CD8-positive, alpha-beta memory T cell (primary cell): ENCODE results near the gene SLC6A19. TPM values are rescaled to one million over a fixed set of nuclear protein-coding genes. Genes with fewer than 3 reads are reported as not detected.

Experiments used
- CTCF ChIA-PET: fragments of 350-600 bp; sonication (Branson Sonifier 250); formaldehyde crosslinking; loops from one replicate; lab custom pipeline; 2021; ENCODE audit warnings: antibody characterized with exemption; lab: Charles Lee
- POLR2A ChIA-PET: fragments of 350-600 bp; sonication (Branson Sonifier 250); formaldehyde crosslinking; loops from one replicate; lab custom pipeline; 2021; ENCODE audit warnings: antibody characterized with exemption; lab: Charles Lee
- DNase-seq, 5 donors: peaks; one replicate each; pipeline versions ENCODE4 v3.0.0 to v3.0.0-alpha.2; 2020 to 2022; ENCODE audit warnings: mixed read lengths in 1 of 5
- H3K27ac ChIP-seq: one replicate; pipeline ENCODE4 v1.7.0; 2013; ENCODE audit warnings: low read depth, mild to moderate bottlenecking, low read length, moderate library complexity
- H3K27me3 ChIP-seq: 2 replicates; pipeline ENCODE4 v1.7.0; 2013; ENCODE audit warnings: low read length, mild to moderate bottlenecking; ENCODE audit not compliant: insufficient read depth, poor library complexity, severe bottlenecking
- H3K36me3 ChIP-seq: 2 replicates; pipeline ENCODE4 v1.7.0; 2013; ENCODE audit warnings: mild to moderate bottlenecking, low read length, moderate library complexity; ENCODE audit not compliant: insufficient read depth
- H3K4me1 ChIP-seq: 2 replicates; pipeline ENCODE4 v1.7.0; 2013; ENCODE audit warnings: mild to moderate bottlenecking, low read length, moderate library complexity; ENCODE audit not compliant: insufficient read depth
- H3K4me3 ChIP-seq: 2 replicates; pipeline ENCODE4 v1.7.0; 2013; ENCODE audit warnings: mild to moderate bottlenecking, low read length
- H3K9me3 ChIP-seq: 2 replicates; pipeline ENCODE4 v1.7.0; 2013; ENCODE audit warnings: mild to moderate bottlenecking, low read length
- H3K27ac Mint-ChIP-seq, 8 donors: one replicate each; pipeline ENCODE4 v1.8.0; 2020 to 2021; ENCODE audit warnings: mixed read lengths in 8 of 8, mild to moderate bottlenecking in 6 of 8, inconsistent platforms in 3 of 8, moderate library complexity in 3 of 8
- H3K27me3 Mint-ChIP-seq, 2 donors: one replicate each; pipeline ENCODE4 v1.8.0; 2020 to 2021; ENCODE audit warnings: mixed read lengths in 2 of 2, mild to moderate bottlenecking in 1 of 2, moderate library complexity in 1 of 2
- H3K36me3 Mint-ChIP-seq, 3 donors: one replicate each; pipeline ENCODE4 v1.8.0; 2020 to 2021; ENCODE audit warnings: mixed read lengths in 3 of 3, inconsistent platforms in 1 of 3, mild to moderate bottlenecking in 1 of 3
- H3K4me1 Mint-ChIP-seq, 3 donors: one replicate each; pipeline ENCODE4 v1.8.0; 2020 to 2021; ENCODE audit warnings: mixed read lengths in 3 of 3, inconsistent platforms in 1 of 3, mild to moderate bottlenecking in 1 of 3
- H3K4me3 Mint-ChIP-seq, 7 donors: one replicate each; pipeline ENCODE4 v1.8.0; 2020 to 2021; ENCODE audit warnings: mixed read lengths in 7 of 7, mild to moderate bottlenecking in 6 of 7, moderate library complexity in 4 of 7, inconsistent platforms in 2 of 7
- H3K9me3 Mint-ChIP-seq, 5 donors: one replicate each; pipeline ENCODE4 v1.8.0; 2020 to 2022; ENCODE audit warnings: mixed read lengths in 5 of 5, mild to moderate bottlenecking in 3 of 5, moderate library complexity in 2 of 5, inconsistent platforms in 1 of 5
- polyA plus RNA-seq: library from polyadenylated mRNA; unstranded; fragments of 300-500 nt; fragmentation: Illumina TruSeq; gene quantifications from one replicate; pipeline ENCODE4 v1.2.3, GENCODE V29; 2021
- total RNA-seq, 2 experiments: library from RNA; stranded (reverse); gene quantifications; one replicate each; pipeline ENCODE4 v1.2.3, GENCODE V29; 2021

SLC6A19 gene
- total and polyA plus RNA-seq, 3 experiments from 2014 or later, result not detected

GRCh38 chr5:1217596-1218206 lies 16.3 kb downstream of the SLC6A19 start:
- Mint-ChIP-seq H3K36me3 (no peaks in the 10 kb centered on the region), H3K27me3 (peaks cover 0 to 13% of the 10 kb centered on the region in 2 donors), H3K4me3 (no peak overlapping the region), H3K9me3 (no peaks in the 10 kb centered on the region), H3K27ac (no peak overlapping the region), H3K4me1 (no peaks in the 10 kb centered on the region)
- CTCF ChIA-PET, result no interaction called here
- no peak overlapping the region for H3K4me3 ChIP-seq
- no peaks in the 10 kb centered on the region for H3K9me3 ChIP-seq
- H3K27ac ChIP-seq, result no peak overlapping the region
- DNase-seq, result no peak
- no peaks in the 10 kb centered on the region for H3K27me3 ChIP-seq
- H3K4me1 ChIP-seq, result no peaks in the 10 kb centered on the region
- POLR2A ChIA-PET, result no interaction called here
- H3K36me3 ChIP-seq, result no peaks in the 10 kb centered on the region

DNA sequence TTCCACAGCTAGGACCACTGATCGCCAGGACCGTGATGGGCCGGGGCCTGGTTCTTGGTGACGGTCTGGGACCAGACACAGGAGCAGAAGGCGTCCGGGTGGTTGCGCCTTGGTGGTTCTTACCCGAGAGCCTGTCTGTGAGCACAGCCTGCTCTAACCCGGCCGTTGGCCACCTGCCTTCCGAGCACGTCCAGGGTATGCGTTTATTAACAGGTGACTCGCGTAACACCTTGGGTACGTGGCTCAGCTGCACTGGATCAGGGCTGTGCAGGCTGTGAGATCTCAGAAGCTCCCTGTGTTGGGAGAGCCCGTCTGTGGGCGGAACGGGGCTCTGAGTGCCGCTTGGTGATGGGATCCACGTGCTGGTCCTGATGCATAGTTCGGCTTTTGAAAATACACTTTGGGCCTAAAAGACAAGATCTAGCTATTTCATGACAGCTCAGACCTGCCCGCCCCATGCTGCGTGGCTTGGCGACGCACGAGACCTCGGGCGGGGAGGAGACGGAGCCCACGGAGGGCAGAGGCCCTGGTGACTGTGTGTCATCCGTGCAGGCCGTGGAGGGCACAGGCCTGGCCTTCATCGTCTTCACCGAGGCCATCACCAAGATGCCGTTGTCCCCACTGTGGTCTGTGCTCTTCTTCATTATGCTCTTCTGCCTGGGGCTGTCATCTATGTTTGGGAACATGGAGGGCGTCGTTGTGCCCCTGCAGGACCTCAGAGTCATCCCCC lies 17.1 kb downstream of the SLC6A19 start:
- Histone ChIP-seq H3K4me3 (no peak overlapping the region), H3K4me1 (no peaks in the 10 kb centered on the region), H3K36me3 (no peaks in the 10 kb centered on the region), H3K27me3 (no peaks in the 10 kb centered on the region), H3K27ac (no peak overlapping the region), H3K9me3 (no peaks in the 10 kb centered on the region)
- Mint-ChIP-seq H3K4me3 (no peak overlapping the region), H3K4me1 (no peaks in the 10 kb centered on the region), H3K27ac (no peak overlapping the region), H3K27me3 (peaks cover 0 to 13% of the 10 kb centered on the region in 2 donors), H3K36me3 (no peaks in the 10 kb centered on the region), H3K9me3 (no peaks in the 10 kb centered on the region)
- POLR2A ChIA-PET, result no interaction called here
- DNase-seq, result no peak
- CTCF ChIA-PET, result no interaction called here

DNA sequence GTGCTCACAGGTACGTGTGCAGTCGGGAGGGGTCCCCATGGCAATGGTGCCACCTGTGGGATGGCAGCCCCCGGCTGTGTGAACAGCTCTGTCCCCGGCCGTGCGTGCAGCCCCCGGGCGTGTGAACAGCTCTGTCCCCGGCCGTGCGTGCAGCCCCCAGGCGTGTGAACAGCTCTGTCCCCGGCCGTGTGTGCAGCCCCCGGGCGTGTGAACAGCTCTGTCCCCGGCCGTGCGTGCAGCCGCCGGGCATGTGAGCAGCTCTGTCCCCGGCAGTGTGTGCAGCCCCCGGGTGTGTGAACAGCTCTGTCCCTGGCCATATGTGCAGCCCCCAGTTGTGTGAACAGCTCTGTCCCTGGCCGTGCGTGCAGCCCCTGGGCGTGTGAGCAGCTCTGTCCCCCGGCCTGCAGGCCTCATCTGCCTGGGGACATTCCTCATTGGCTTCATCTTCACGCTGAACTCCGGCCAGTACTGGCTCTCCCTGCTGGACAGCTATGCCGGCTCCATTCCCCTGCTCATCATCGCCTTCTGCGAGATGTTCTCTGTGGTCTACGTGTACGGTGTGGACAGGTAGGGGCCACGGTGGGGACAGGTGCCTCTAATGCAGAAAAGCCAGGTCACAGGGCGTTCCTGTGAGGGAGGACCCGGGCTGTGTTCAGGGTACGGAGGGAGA lies 17.8 kb downstream of the SLC6A19 start:
- CTCF ChIA-PET, result no interaction called here
- POLR2A ChIA-PET, result no interaction called here
- H3K36me3 Mint-ChIP-seq, result no peaks in the 10 kb centered on the region

DNA sequence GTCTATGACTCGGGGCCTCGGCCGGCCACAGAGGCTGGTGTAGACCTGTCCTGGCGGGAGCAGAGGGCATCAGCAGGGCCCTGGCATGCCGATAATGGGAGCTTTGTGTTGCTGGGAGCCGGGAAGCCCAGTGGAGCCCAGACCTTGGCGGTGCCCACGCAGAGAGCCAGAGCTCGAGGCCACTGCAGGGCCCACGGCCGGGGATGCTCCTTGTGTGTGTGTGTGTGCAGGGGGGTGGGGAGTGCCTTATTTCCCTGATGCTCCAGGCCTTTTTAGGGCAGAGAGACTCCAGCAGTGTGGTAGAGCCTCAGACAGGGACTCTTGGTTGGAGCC lies 18.3 kb downstream of the SLC6A19 start:
- H3K27me3 Mint-ChIP-seq, result peaks cover 0 to 13% of the 10 kb centered on the region in 2 donors
- Histone ChIP-seq H3K36me3 (no peaks in the 10 kb centered on the region), H3K4me3 (no peak overlapping the region), H3K4me1 (no peaks in the 10 kb centered on the region), H3K27ac (no peak overlapping the region), H3K9me3 (no peaks in the 10 kb centered on the region), H3K27me3 (no peaks in the 10 kb centered on the region)
- DNase-seq, result no peak
- ChIA-PET POLR2A (no interaction called here), CTCF (no interaction called here)
- H3K27ac Mint-ChIP-seq, result no peak overlapping the region
- no peaks in the 10 kb centered on the region for H3K36me3 Mint-ChIP-seq
- H3K4me1 Mint-ChIP-seq, result no peaks in the 10 kb centered on the region
- H3K4me3 Mint-ChIP-seq, result no peak overlapping the region
- no peaks in the 10 kb centered on the region for H3K9me3 Mint-ChIP-seq

More for the DNA sequence above, 17.8 kb downstream of the SLC6A19 start:
- peak overlapping the region in 1 of 8 donors; percentile 39 for H3K27ac Mint-ChIP-seq
- no peak overlapping the region for H3K4me3 Mint-ChIP-seq
- Histone ChIP-seq H3K36me3 (no peaks in the 10 kb centered on the region), H3K4me1 (no peaks in the 10 kb centered on the region), H3K4me3 (no peak overlapping the region), H3K9me3 (no peaks in the 10 kb centered on the region), H3K27ac (no peak overlapping the region), H3K27me3 (no peaks in the 10 kb centered on the region)
- DNase-seq, result no peak
- H3K4me1 Mint-ChIP-seq, result no peaks in the 10 kb centered on the region
- peaks cover 0 to 13% of the 10 kb centered on the region in 2 donors for H3K27me3 Mint-ChIP-seq
- no peaks in the 10 kb centered on the region for H3K9me3 Mint-ChIP-seq

DNA sequence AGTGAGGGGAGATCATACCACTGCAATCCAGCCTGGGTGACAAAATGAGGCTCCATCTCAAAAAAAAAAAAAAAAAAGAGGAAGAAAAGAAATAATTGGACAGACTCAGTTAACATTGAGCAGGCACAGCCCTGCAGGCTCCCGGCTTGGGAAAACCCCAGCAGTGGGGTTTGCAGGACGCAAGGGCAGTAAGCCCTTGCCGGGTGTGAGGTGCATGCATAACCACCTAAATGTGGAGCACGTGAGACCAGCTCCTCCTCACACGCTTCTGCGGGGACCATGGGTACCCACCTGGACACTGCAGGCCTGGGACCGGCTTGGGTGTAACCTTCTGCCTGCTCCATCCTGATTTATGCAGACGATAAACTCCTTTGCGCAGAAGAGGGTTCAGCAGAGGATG lies 19.0 kb downstream of the SLC6A19 start:
- Mint-ChIP-seq H3K27me3 (peaks cover 0 to 13% of the 10 kb centered on the region in 2 donors), H3K4me1 (no peaks in the 10 kb centered on the region), H3K36me3 (no peaks in the 10 kb centered on the region), H3K27ac (peak overlapping the region in 1 of 8 donors; percentile 77), H3K4me3 (no peak overlapping the region), H3K9me3 (no peaks in the 10 kb centered on the region)
- no peaks in the 10 kb centered on the region for H3K36me3 ChIP-seq
- no peak for DNase-seq
- H3K27me3 ChIP-seq, result no peaks in the 10 kb centered on the region
- CTCF ChIA-PET, result no interaction called here
- POLR2A ChIA-PET, result no interaction called here
- no peaks in the 10 kb centered on the region for H3K9me3 ChIP-seq
- no peak overlapping the region for H3K4me3 ChIP-seq
- H3K27ac ChIP-seq, result no peak overlapping the region
- no peaks in the 10 kb centered on the region for H3K4me1 ChIP-seq

- H3K36me3 Mint-ChIP-seq, result no peaks in the 10 kb centered on the region
- H3K4me3 ChIP-seq, result no peak overlapping the region
- no peaks in the 10 kb centered on the region for H3K4me1 Mint-ChIP-seq
- no peaks in the 10 kb centered on the region for H3K9me3 Mint-ChIP-seq
- ChIA-PET CTCF (no interaction called here), POLR2A (no interaction called here)
- H3K27ac ChIP-seq, result no peak overlapping the region
- no peaks in the 10 kb centered on the region for H3K36me3 ChIP-seq
- no peak for DNase-seq
- no peaks in the 10 kb centered on the region for H3K27me3 ChIP-seq
- H3K4me3 Mint-ChIP-seq, result no peak overlapping the region
- H3K27me3 Mint-ChIP-seq, result peaks cover under 1 to 11% of the 10 kb centered on the region in 2 donors
- H3K27ac Mint-ChIP-seq, result no peak overlapping the region
- no peaks in the 10 kb centered on the region for H3K9me3 ChIP-seq
- H3K4me1 ChIP-seq, result no peaks in the 10 kb centered on the region
These were observed 19.4 kb downstream of the SLC6A19 start for GRCh38 chr5:1220831-1221230.

DNA sequence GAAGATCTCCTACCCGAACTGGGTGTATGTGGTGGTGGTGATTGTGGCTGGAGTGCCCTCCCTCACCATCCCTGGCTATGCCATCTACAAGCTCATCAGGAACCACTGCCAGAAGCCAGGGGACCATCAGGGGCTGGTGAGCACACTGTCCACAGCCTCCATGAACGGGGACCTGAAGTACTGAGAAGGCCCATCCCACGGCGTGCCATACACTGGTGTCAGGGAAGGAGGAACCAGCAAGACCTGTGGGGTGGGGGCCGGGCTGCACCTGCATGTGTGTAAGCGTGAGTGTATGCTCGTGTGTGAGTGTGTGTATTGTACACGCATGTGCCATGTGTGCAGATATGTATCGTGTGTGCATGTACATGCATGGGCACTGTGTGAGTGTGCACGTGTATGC lies 20.3 kb downstream of the SLC6A19 start:
- no peaks in the 10 kb centered on the region for H3K4me1 Mint-ChIP-seq
- Histone ChIP-seq H3K27ac (no peak overlapping the region), H3K36me3 (no peaks in the 10 kb centered on the region), H3K4me3 (no peak overlapping the region), H3K4me1 (no peaks in the 10 kb centered on the region), H3K27me3 (no peaks in the 10 kb centered on the region), H3K9me3 (no peaks in the 10 kb centered on the region)
- peaks cover 2 to 9% of the 10 kb centered on the region in 2 donors for H3K27me3 Mint-ChIP-seq
- no peaks in the 10 kb centered on the region for H3K9me3 Mint-ChIP-seq
- H3K4me3 Mint-ChIP-seq, result no peak overlapping the region
- no peak overlapping the region for H3K27ac Mint-ChIP-seq
- no peaks in the 10 kb centered on the region for H3K36me3 Mint-ChIP-seq
- DNase-seq, result no peak
- ChIA-PET CTCF (no interaction called here), POLR2A (no interaction called here)

- POLR2A ChIA-PET, result no interaction called here
- no peaks in the 10 kb centered on the region for H3K4me1 Mint-ChIP-seq
- H3K27ac Mint-ChIP-seq, result no peak overlapping the region
- Histone ChIP-seq H3K27me3 (no peaks in the 10 kb centered on the region), H3K36me3 (no peaks in the 10 kb centered on the region), H3K4me3 (no peak overlapping the region), H3K9me3 (no peaks in the 10 kb centered on the region), H3K4me1 (no peaks in the 10 kb centered on the region), H3K27ac (no peak overlapping the region)
- CTCF ChIA-PET, result no interaction called here
- peaks cover 2 to 11% of the 10 kb centered on the region in 2 donors for H3K27me3 Mint-ChIP-seq
- no peak overlapping the region for H3K4me3 Mint-ChIP-seq
- H3K36me3 Mint-ChIP-seq, result no peaks in the 10 kb centered on the region
- H3K9me3 Mint-ChIP-seq, result no peaks in the 10 kb centered on the region
- DNase-seq, result no peak
These were observed 20.8 kb downstream of the SLC6A19 start for GRCh38 chr5:1222147-1222546.
